Activated CD8-positive, alpha-beta memory T cell treated with anti-CD3 and anti-CD28 coated beads, Interleukin-2, amount 50 U/mL, for 1 hour (primary cell): ENCODE data around the gene FNBP1.

Experiments
- DNase-seq: peaks from one replicate; pipeline ENCODE4 v3.0.0-alpha.2; 2020; ENCODE audit errors: extremely low read depth

The FNBP1 gene

GRCh38 chr9:130042885-130043653, at the start of gene FNBP1:
TSS of gene FNBP1 (minus strand) at chr9:130043189. CDS start at chr9:130042975, 214 bp downstream.
- peak; percentile 40 for DNase-seq

DNA sequence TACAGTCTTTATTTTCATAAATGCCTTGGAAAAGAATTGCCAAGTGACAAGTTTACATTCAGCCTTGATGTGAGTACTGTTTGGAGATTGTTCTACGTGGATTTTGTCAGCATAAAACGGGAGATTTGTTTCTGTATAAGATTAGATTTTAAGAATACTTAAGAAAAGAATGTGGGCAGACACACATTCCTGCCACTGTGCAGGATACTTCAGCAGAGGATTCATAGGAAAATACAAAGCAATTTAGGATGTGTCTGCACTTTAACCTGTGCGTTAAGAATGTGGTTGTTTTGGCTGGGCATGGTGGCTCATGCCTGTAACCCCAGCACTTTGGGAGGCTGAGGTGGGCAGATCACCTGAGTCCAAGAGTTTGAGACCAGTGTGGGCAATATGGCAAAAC, 47.9 kb upstream of the FNBP1 start:
- no peak for DNase-seq

DNA sequence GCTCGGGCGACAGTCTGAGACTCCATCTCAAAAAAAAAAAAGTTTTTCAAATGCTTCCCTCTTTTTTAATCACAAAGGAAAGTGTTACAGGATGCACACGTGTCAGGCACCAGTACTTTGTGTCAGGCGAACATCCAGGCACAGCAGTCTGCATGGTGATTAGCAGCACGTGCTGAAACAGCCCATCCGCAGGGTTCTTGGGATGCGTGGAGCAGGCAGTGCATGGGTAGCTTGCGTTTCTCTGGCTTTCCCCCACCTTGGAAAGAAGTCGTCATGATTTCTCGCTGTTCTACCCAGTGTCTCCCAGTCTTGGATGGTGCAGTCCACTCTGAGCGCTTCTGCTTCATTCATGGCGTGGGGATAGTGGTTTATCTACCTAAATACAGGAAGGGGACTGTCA, 46.2 kb upstream of the FNBP1 start:
- no peak for DNase-seq

- DNase-seq, result no peak
Measured at GRCh38 chr9:130088051-130088450, 45.1 kb upstream of the FNBP1 start.

- DNase-seq, result no peak
Measured at GRCh38 chr9:130084337-130084736, 41.3 kb upstream of the FNBP1 start.

- DNase-seq, result no peak
Measured at GRCh38 chr9:130078547-130078946, 35.6 kb upstream of the FNBP1 start.

DNA sequence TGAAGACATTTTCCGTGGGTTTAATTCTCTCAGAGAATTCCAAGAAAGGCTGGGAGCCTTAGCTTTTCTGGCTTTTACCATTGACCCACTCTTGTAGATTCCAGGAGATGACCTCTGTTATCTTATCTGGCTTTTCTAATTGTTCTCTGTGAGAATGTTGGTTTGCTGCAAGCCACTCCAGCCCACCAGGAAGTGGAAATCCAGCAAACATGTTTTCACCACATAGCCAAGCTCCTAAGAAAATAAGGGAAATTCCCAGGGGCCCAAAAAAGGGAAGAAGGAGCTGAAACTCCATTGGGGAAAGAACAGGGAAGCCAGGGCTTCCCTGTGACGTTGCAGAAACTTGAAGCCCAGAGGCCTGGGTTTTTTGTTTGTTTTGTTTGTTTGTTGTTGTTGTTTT, 30.4 kb upstream of the FNBP1 start:
- DNase-seq, result no peak

DNA sequence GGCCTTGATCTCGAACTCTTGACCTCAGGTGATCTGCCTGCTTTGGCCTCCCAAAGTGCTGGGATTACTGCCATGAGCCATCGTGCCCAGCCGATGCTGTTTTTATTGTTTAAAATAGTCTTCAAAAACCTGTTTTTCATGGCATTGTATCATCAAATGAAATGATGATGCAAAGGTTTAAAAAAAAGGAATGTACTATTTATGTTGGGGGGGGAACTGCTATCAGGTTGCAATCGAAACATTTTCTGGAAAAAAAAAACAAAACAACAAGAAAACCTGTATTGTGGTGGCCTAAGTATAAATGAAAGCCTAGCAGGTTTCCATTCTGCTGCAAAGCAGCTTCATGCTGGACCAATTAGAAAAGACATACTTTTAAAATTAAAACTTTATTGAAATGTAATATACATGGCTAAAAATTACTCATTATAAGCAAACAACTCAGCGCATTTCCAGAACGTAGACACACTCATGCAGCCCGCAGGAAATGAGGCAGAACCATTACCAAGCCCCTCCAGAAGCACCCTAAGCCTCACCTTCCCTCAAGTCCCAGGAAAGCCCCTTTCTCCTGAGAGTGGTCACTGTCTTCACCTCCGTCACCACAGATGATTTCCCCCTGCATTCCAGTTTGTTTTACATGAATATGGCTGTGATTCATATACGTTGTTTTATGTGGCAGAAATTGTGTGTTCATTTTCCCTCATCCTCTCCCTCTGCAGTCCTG, 29.7 kb upstream of the FNBP1 start:
- DNase-seq, result no peak

DNA sequence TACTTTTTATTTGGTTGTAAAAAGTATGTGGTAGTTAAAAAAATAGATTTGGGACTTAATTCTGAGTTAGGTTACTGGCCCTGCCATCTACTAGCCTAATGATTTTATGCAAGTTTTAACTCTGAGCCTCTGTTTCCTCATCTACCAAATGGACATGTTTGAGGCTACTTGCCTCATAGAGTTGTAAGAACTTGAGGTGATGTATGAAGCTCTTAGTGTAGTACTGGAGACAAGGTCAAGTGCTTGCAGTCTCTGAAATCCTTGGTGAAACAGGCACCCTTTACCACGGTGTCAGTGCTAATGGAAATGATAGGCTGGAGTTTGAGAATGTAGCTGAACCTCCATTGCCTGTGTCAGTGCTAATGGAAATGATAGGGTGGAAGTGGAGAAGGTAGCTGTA, 26.1 kb upstream of the FNBP1 start:
- DNase-seq, result no peak

- no peak for DNase-seq
Measured at GRCh38 chr9:130064621-130065020, 21.6 kb upstream of the FNBP1 start.

DNA sequence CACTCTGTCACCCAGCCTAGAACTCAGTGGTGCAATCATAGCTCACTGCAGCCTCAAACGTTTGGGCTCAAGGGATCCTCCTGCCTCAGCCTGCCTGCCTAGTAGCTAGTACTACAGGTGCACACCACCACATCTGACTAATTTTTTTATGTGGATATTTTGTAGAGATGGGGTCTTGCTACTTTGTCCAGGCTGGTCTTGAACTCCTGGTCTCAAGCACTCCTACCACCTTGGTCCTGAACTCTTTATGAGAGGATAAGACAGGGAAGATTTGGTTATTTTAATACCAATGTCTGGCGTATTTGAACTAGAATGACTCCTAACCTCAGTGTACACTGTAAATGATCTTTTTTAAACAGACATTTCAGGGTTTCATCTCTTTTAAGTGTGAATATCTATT, 19.8 kb upstream of the FNBP1 start:
- DNase-seq, result no peak

DNA sequence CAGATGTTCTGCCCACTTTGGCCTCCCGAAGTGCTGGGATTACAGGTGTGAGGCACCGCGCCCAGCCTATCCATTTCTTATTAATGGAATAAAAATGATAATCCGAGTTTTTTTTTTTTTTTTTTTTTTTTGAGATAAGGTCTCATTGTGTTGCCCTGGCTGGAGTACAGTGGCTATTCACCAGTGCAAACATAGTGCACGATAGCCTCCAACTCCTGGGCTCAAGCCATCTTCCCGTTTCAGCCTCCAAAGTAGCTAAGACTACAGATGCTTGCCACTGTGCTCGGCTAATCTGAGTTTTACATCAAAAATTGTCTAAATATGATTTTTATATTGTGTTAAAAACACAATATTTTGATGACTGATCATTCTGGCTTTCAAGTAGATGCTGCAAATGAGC, 17.3 kb upstream of the FNBP1 start:
- no peak for DNase-seq

- DNase-seq, result no peak
Measured at GRCh38 chr9:130058887-130059286, 15.9 kb upstream of the FNBP1 start.

DNA sequence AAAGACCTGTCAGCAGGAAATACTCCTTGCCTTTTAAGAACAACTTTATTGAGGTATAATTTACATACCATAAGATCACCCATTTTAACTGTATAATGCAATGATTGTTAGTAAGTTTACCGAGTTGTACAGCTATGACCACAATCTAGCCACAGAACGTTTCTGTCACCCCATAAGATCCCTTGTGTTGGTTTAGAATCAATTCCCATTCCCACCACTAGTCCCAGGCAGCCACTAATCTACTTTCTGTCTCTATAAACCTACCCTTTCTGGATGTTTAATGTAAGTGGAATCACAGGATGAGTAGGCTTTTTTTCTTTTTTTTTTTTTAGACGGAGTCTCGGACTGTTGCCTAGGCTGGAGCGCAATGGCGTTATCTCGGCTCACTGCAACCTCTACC, 15.2 kb upstream of the FNBP1 start:
- no peak for DNase-seq

- DNase-seq, result no peak
Measured at GRCh38 chr9:130054820-130055219, 11.8 kb upstream of the FNBP1 start.

- DNase-seq, result no peak
Measured at GRCh38 chr9:130054325-130054786, 11.4 kb upstream of the FNBP1 start.

DNA sequence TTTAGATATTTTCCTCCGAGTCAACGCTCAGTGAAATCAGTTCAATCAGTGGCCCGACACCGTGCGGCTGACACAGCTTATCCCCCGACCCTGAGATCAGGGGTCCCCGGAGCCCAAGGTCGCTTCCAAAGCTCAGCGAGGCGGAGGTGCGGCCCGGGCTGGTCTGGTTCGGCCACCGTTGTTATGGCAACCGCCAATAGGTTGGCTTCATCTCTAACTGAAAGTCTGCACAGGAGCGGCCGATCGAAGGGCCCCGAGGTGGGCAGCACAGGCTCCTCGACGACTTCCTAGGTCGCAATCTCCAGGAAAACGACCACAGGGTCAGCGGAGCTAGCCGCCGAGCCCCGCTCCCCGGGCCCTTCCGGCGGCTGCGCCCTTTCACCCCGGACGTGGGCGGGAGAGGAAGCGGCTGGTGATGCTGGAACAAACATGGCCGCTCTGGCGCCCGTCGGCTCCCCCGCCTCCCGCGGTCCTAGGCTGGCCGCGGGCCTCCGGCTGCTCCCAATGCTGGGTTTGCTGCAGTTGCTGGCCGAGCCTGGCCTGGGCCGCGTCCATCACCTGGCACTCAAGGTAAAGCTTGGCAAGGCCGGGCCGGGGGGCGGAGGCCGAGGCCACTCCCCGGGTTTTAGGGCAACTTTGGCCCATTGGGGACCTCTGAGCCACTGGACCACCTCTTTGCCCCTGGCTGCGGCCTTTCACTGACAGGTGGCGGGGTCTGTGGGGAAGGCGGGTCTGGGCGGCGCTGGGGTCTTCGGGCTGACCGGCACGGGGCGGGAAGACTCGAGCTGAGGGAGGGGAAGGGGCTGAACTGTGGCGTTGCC, 10.7 kb upstream of the FNBP1 start, which contains the start of gene GPR107:
TSS of gene GPR107 (plus strand) at position 403 of the 821 bp plus-strand sequence. CDS start at position 430, 27 bp downstream.
- no peak for DNase-seq

GRCh38 chr9:130053109-130053503, 10.1 kb upstream of the FNBP1 start:
- DNase-seq, result no peak

- DNase-seq, result no peak
Measured at GRCh38 chr9:130051855-130052254, 8.9 kb upstream of the FNBP1 start.

GRCh38 chr9:130050462-130050861, 7.5 kb upstream of the FNBP1 start:
- no peak for DNase-seq

DNA sequence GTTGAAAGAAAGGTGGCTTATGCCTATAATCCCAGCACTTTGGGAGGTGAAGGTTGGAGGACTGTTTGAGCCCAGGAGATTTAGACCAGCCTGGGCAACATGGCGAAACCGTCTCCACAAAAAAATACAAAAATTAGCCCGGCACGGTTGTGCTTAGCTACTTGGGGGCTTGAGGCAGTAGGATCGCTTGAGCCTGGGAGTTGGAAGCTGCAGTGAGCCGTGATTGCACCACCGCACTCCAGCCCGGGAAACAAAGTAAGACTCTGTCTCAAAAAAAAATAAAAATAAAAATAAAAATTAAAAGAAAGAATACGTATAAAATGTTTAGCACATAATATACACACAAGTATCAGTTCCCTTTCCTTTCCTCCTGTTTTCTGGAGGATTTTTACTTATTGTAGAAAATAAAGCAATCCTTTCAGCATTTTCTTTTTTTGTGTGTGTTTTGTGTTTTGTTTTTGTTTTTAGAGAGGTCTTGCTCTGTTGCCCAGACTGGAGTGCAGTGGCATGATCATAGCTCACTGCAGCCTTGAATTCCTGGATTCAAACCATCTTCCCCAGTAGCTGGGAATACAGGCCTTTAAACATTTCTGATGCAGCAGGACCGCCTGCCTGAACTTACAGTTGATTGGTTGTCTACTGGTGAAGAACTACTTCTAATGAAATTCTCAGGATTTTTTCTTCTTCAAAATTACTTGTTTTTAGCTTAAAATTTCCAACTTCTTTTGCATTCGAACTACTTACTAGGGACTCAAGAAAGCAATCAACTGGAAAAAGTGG, 6.6 kb upstream of the FNBP1 start:
- no peak for DNase-seq
